Upper lobe of left lung (tissue), 4 donors: ENCODE data around the gene SPN.

Experiments used
- POLR2A ChIP-seq, 4 donors: fragments of 450-650 bp; IDR thresholded peaks; one replicate each; pipeline ENCODE4 v1.5.1; 2016 to 2017; ENCODE audit warnings: antibody characterized with exemption in 4 of 4, mild to moderate bottlenecking in 2 of 4
- POLR2AphosphoS5 ChIP-seq, 2 donors: sonication (generic); formaldehyde crosslinking; IDR thresholded peaks; one replicate each; pipeline ENCODE4 v1.5.1; 2017; ENCODE audit warnings: antibody characterized with exemption in 2 of 2
- TF ChIP-seq, protein P1 (sequence below), 6 experiments: fragments of 450-650 bp in 4 of 6; fragments of 200-600 bp in 2 of 6; sonication (generic) in 2 of 6; IDR thresholded peaks; one replicate each; pipeline ENCODE4 v1.5.1; 2016 to 2019; ENCODE audit warnings: antibody characterized with exemption in 6 of 6

DNA sequence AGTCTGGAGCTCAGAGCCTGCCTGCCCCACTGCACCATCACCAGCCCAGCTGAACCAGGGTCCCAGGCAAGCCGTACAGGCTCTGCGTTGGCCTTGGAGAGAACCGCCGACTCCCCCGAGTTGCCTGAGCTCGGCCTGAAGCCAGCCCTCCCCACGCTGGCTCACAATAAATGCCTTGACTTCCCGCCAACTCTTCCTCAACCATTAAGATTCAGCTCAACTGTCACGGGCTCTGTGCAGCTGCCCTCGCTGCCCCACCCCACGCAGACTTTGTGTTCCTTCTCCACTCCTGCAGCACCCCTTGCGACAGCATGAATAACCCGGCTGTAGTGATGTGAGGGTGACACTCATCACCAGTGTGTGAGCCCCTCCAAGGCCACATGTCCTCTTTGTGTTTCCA, 11.1 kb downstream of the SPN start:
- TF ChIP-seq, protein P1, sequence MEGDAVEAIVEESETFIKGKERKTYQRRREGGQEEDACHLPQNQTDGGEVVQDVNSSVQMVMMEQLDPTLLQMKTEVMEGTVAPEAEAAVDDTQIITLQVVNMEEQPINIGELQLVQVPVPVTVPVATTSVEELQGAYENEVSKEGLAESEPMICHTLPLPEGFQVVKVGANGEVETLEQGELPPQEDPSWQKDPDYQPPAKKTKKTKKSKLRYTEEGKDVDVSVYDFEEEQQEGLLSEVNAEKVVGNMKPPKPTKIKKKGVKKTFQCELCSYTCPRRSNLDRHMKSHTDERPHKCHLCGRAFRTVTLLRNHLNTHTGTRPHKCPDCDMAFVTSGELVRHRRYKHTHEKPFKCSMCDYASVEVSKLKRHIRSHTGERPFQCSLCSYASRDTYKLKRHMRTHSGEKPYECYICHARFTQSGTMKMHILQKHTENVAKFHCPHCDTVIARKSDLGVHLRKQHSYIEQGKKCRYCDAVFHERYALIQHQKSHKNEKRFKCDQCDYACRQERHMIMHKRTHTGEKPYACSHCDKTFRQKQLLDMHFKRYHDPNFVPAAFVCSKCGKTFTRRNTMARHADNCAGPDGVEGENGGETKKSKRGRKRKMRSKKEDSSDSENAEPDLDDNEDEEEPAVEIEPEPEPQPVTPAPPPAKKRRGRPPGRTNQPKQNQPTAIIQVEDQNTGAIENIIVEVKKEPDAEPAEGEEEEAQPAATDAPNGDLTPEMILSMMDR (IDR thresholded peaks at IDR 0.05) = no peak
- TF ChIP-seq POLR2A (IDR thresholded peaks at IDR 0.05) (no peak), POLR2AphosphoS5 (IDR thresholded peaks at IDR 0.05) (no peak)
